ENCODE data around the gene CPSF4. TPM values are rescaled to one million over a fixed set of nuclear protein-coding genes. Genes with fewer than 3 reads are reported as not detected.
A peak's percentile ranks its signal among the peaks of the same experiment; 100 is the strongest.

CPSF4 gene
- total and polyA plus RNA-seq, 2 donors (not counting 1 experiment from before 2014, with no cell fraction given), result 52.9 to 63.2 TPM

GRCh38 chr7:99433158-99433557 lies 5.6 kb upstream of the CPSF4 start:
- DNase-seq, result no peak
- Mint-ChIP-seq H3K4me1 (no peaks in the 10 kb centered on the region), H3K27ac (no peak overlapping the region), H3K27me3 (no peaks in the 10 kb centered on the region), H3K4me3 (no peak overlapping the region), H3K9me3 (ENCODE audit: insufficient read depth) (no peaks in the 10 kb centered on the region)
- no peaks in the 10 kb centered on the region for H3K27me3 ChIP-seq (replicated peaks in 1 of 4; ENCODE audit: control extremely low read depth in 1 of 4, control insufficient read depth in 3 of 4, insufficient read depth in 4 of 4, low read length in 3 of 4)
- intact Hi-C loops (cut with micrococcal nuclease), result no loop called here
- ChIA-PET CTCF (no interaction called here), POLR2A (no interaction called here)
- H3K4me1 ChIP-seq (ENCODE audit: control insufficient read depth in 2 of 2, insufficient read depth in 2 of 2, low read length in 2 of 2), result peaks cover 0 to 9% of the 10 kb centered on the region in 2 donors
- ATAC-seq (ENCODE audit: low read depth), result no peak
- no peak overlapping the region for H3K9ac ChIP-seq (ENCODE audit: low read length)
- no peaks in the 10 kb centered on the region for H4K20me1 ChIP-seq (ENCODE audit: control insufficient read depth, insufficient read depth, low read length, poor library complexity, severe bottlenecking)
- no peak overlapping the region for H3K27ac ChIP-seq (ENCODE audit: low read length in 2 of 2)
- TF ChIP-seq EZH2 (IDR thresholded peaks at IDR 0.05; ENCODE audit: borderline replicate concordance, insufficient read depth, low read depth, low read length, poor library complexity, severe bottlenecking) (no peak), CTCF (IDR thresholded peaks at IDR 0.05) (no peak)
- H2AFZ ChIP-seq (ENCODE audit: insufficient read depth, low read depth, low read length, poor library complexity, severe bottlenecking), result no peak overlapping the region
- no peak overlapping the region for H3K4me2 ChIP-seq (replicated peaks; ENCODE audit: low read depth, low read length, poor library complexity, severe bottlenecking)
- no peaks in the 10 kb centered on the region for H3K79me2 ChIP-seq (ENCODE audit: control insufficient read depth, insufficient read depth, low read length)
- no peaks in the 10 kb centered on the region for H3K9me3 ChIP-seq (ENCODE audit: control extremely low read depth in 1 of 3, control insufficient read depth in 2 of 3, insufficient read depth in 1 of 3, low read length in 2 of 3)
- H3K36me3 ChIP-seq (replicated peaks in 1 of 2; ENCODE audit: control extremely low read depth in 1 of 2, control insufficient read depth in 1 of 2, extremely low read depth in 1 of 2, insufficient read depth in 2 of 2, low read length in 1 of 2), result peaks cover 0 to 37% of the 10 kb centered on the region in 2 experiments
- WGBS (ENCODE audit: insufficient coverage), result 93% methylated on average over 7 of the region's 9 CpGs
- H3K4me3 ChIP-seq (ENCODE audit: control extremely low read depth in 1 of 5, extremely low read depth in 1 of 5, insufficient read depth in 1 of 5, low read depth in 2 of 5, low read length in 4 of 5), result no peak overlapping the region

DNA sequence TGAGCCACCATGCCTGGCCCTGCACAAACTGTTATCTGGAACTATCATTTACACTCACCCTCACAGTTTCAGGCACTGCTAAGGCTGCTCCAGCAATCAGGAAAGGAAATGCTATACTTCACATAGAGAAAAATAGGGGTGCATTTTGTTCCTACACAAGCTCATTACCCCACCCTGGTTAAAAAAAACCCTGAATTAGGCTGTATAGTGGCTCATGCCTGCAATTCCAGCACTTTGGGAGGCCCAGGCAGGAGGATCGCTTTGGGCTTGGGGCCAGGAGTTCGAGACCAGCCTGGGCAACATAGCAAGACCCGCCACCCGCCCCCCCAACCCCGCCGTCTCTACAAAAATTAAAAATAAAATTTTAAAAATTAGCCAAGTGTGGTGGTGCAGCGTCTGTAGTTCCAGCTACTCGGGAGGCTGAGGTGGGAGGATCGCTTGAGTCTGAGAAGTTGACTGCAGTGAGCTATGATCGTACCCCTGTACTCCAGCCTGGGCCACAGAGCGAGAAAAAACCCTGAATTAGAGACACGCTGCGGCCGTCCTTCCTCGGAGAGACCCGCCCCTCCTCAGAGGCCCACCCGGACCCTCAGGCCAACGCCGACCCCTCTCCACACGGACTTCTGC lies 684 bp upstream of the CPSF4 start:
- ATAC-seq (ENCODE audit: low read depth) (peak; percentile 6), DNase-seq (no peak)
- WGBS (ENCODE audit: insufficient coverage), result 2% methylated on average over 14 of the region's 20 CpGs
- peak overlapping the region; percentile 97 for H3K4me2 ChIP-seq (replicated peaks; ENCODE audit: low read depth, low read length, poor library complexity, severe bottlenecking)
- H3K4me3 Mint-ChIP-seq, result peak overlapping the region; percentile 97
- H3K27me3 ChIP-seq (replicated peaks in 1 of 4; ENCODE audit: control extremely low read depth in 1 of 4, control insufficient read depth in 3 of 4, insufficient read depth in 4 of 4, low read length in 3 of 4), result no peaks in the 10 kb centered on the region
- CTCF ChIA-PET, result interaction anchor here (1.3 kb wide), 1 partner anchor 72 kb away, joined by 3 read pairs; no protein-coding TSS in a partner anchor
- peaks cover 24% of the 10 kb centered on the region for H3K4me1 Mint-ChIP-seq
- H3K9ac ChIP-seq (ENCODE audit: low read length), result peak overlapping the region; percentile 91
- TF ChIP-seq EZH2 (IDR thresholded peaks at IDR 0.05; ENCODE audit: borderline replicate concordance, insufficient read depth, low read depth, low read length, poor library complexity, severe bottlenecking), result no peak
- TF ChIP-seq CTCF (IDR thresholded peaks at IDR 0.05), result no peak
- peaks cover 10% of the 10 kb centered on the region for H4K20me1 ChIP-seq (ENCODE audit: control insufficient read depth, insufficient read depth, low read length, poor library complexity, severe bottlenecking)
- H3K4me3 ChIP-seq (ENCODE audit: control extremely low read depth in 1 of 5, extremely low read depth in 1 of 5, insufficient read depth in 1 of 5, low read depth in 2 of 5, low read length in 4 of 5), result peak overlapping the region; percentile 38 to 97 (median 92)
- POLR2A ChIA-PET, result interaction anchor here (1.7 to 1.9 kb wide), 2 partner anchors 29 to 120 kb away, joined by 6 to 8 read pairs; partner anchors contain the start of genes BUD31, PDAP1 and ZNF655
- no peaks in the 10 kb centered on the region for H3K9me3 ChIP-seq (ENCODE audit: control extremely low read depth in 1 of 3, control insufficient read depth in 2 of 3, insufficient read depth in 1 of 3, low read length in 2 of 3)
- H3K36me3 ChIP-seq (replicated peaks in 1 of 2; ENCODE audit: control extremely low read depth in 1 of 2, control insufficient read depth in 1 of 2, extremely low read depth in 1 of 2, insufficient read depth in 2 of 2, low read length in 1 of 2), result peaks cover 0 to 12% of the 10 kb centered on the region in 2 experiments
- peak overlapping the region; percentile 59 to 79 for H3K27ac ChIP-seq (ENCODE audit: low read length in 2 of 2)
- intact Hi-C loops (cut with micrococcal nuclease), result loop anchor here (1.0 to 2.0 kb wide), 3 partner anchors 28 to 63 kb away; partner anchors contain the start of genes ARPC1B, ATP5MF, BUD31 and PDAP1
- H3K27me3 Mint-ChIP-seq, result no peaks in the 10 kb centered on the region
- H2AFZ ChIP-seq (ENCODE audit: insufficient read depth, low read depth, low read length, poor library complexity, severe bottlenecking), result peak overlapping the region; percentile 99
- no peaks in the 10 kb centered on the region for H3K9me3 Mint-ChIP-seq (ENCODE audit: insufficient read depth)
- H3K27ac Mint-ChIP-seq, result peak overlapping the region; percentile 95
- peaks cover 12 to 24% of the 10 kb centered on the region in 2 donors for H3K4me1 ChIP-seq (ENCODE audit: control insufficient read depth in 2 of 2, insufficient read depth in 2 of 2, low read length in 2 of 2)
- H3K79me2 ChIP-seq (ENCODE audit: control insufficient read depth, insufficient read depth, low read length), result peaks cover 34% of the 10 kb centered on the region
